Activated CD4-positive, CD25-positive, alpha-beta regulatory T cell treated with anti-CD3 and anti-CD28 coated beads, Interleukin-2, amount 50 U/mL, for 16 hours (primary cell): ENCODE results near the gene PGGHG.

Source experiments
- DNase-seq: peaks from one replicate; pipeline ENCODE4 v3.0.0-alpha.2; 2020; ENCODE audit warnings: low read depth, low spot score

PGGHG gene

GRCh38 chr11:269146-269890 lies 19.6 kb upstream of the PGGHG start:
- no peak for DNase-seq

GRCh38 chr11:270451-271318 lies 18.2 kb upstream of the PGGHG start:
- DNase-seq, result no peak

GRCh38 chr11:271319-271715 lies 17.6 kb upstream of the PGGHG start:
- DNase-seq, result no peak

- no peak for DNase-seq
These were observed 16.6 kb upstream of the PGGHG start for GRCh38 chr11:272195-272930.

GRCh38 chr11:272931-273198 lies 16.1 kb upstream of the PGGHG start:
- no peak for DNase-seq

- no peak for DNase-seq
These were observed 12.7 kb upstream of the PGGHG start for GRCh38 chr11:276219-276618.

- DNase-seq, result no peak
These were observed 10.7 kb upstream of the PGGHG start, which contains the start of gene NLRP6 for GRCh38 chr11:278001-278951. Gene NLRP6 (plus strand): TSS chr11:278407. CDS start chr11:278570, 163 bp downstream.

- DNase-seq, result no peak
These were observed 9.6 kb upstream of the PGGHG start for GRCh38 chr11:279040-279965.

- no peak for DNase-seq
These were observed 8.8 kb upstream of the PGGHG start for GRCh38 chr11:279966-280705.

- DNase-seq, result no peak
These were observed 8.0 kb upstream of the PGGHG start for GRCh38 chr11:280706-281485.

- no peak for DNase-seq
These were observed 7.3 kb upstream of the PGGHG start for GRCh38 chr11:281486-282161.

- no peak for DNase-seq
These were observed 6.8 kb upstream of the PGGHG start for GRCh38 chr11:282171-282570.

- no peak for DNase-seq
These were observed 6.1 kb upstream of the PGGHG start for GRCh38 chr11:282630-283360.

GRCh38 chr11:283405-284104 lies 5.4 kb upstream of the PGGHG start:
- DNase-seq, result no peak

GRCh38 chr11:284105-285020 lies 4.6 kb upstream of the PGGHG start:
- no peak for DNase-seq
